ENCODE data around the gene DLG2.

Gene DLG2

DNA sequence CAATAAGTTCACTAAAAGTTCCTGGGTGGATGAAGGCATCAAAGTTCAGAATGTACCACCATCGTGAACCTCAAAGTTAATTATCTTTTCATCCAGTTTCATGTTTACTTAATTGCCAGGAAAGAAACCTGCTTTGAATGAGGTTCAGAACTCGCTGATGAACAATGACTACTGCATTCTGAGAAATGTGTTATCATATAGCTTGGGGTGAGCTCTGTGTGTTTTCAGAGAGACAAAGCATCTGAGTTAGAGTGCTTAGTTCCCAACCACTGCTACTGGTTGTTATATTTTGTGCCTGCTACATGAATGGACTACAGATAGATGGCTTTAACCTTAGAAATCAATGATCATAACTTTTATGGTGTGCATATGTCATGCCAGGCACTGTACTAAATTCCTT is 1131.0 kb downstream of the DLG2 start:
- H3K9me3 ChIP-seq (replicated peaks; ENCODE audit: insufficient read depth, low read length): no peaks in the 10 kb centered on the region
- H3F3A ChIP-seq (ENCODE audit: insufficient read depth, low read length): no peaks in the 10 kb centered on the region
- no peak for TF ChIP-seq EZH2 (optimal IDR thresholded peaks at IDR 0.05; ENCODE audit: low read depth, low read length)
- TF ChIP-seq EZH2phosphoT487 (IDR thresholded peaks at IDR 0.05; ENCODE audit: low read length): no peak
- no peak for TF ChIP-seq CTCF (IDR thresholded peaks at IDR 0.05; ENCODE audit: low read length)
- no peak overlapping the region for H3K9ac ChIP-seq (ENCODE audit: low read length)
- no peaks in the 10 kb centered on the region for H3K9me2 ChIP-seq (replicated peaks; ENCODE audit: insufficient read depth, low read length)
- H2AFZ ChIP-seq (ENCODE audit: low read length): no peak overlapping the region
- H3K4me2 ChIP-seq (ENCODE audit: low read depth, low read length): no peak overlapping the region
- H3K36me3 ChIP-seq (replicated peaks; ENCODE audit: insufficient read depth, low read length): no peaks in the 10 kb centered on the region
- H3K79me2 ChIP-seq (ENCODE audit: low read length): no peaks in the 10 kb centered on the region
- H3K27me3 ChIP-seq (replicated peaks; ENCODE audit: insufficient read depth, low read length): no peaks in the 10 kb centered on the region
- DNase-seq: no peak
- no peaks in the 10 kb centered on the region for H3K4me1 ChIP-seq (ENCODE audit: low read length)
- H3K27ac ChIP-seq (ENCODE audit: low read length): no peak overlapping the region
- H3K4me3 ChIP-seq (ENCODE audit: low read length): no peak overlapping the region
- H4K20me1 ChIP-seq (ENCODE audit: insufficient read depth, low read length): no peaks in the 10 kb centered on the region

DNA sequence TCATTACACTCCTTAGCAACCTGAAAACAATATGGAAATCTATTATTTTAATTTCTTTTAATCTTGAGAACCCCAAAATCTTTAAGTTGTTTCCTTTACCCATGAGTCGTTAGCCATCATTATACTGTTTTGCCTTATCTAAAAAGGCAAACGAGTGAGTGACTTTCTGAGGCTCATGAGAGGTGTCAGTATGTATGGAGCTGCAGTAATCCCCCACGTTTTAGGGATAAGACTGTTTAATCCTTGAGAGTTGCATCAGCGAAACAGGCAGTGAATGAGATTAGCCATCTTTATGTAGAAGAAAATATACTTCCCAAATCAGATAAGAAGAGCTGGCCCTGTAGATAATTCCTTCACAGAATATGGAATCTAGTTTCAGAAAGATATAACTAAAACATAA is 1147.0 kb downstream of the DLG2 start:
- Histone ChIP-seq H3K27ac (ENCODE audit: low read length) (no peak overlapping the region), H4K20me1 (ENCODE audit: insufficient read depth, low read length) (no peaks in the 10 kb centered on the region), H3K4me2 (ENCODE audit: low read depth, low read length) (no peak overlapping the region), H2AFZ (ENCODE audit: low read length) (no peak overlapping the region), H3K9me3 (replicated peaks; ENCODE audit: insufficient read depth, low read length) (no peaks in the 10 kb centered on the region), H3F3A (ENCODE audit: insufficient read depth, low read length) (no peaks in the 10 kb centered on the region), H3K4me1 (ENCODE audit: low read length) (0 out of 2 replicates have a peak, but pooled peaks cover 4% of the 10 kb centered on the region), H3K27me3 (replicated peaks; ENCODE audit: insufficient read depth, low read length) (no peaks in the 10 kb centered on the region), H3K4me3 (ENCODE audit: low read length) (no peak overlapping the region), H3K36me3 (replicated peaks; ENCODE audit: insufficient read depth, low read length) (no peaks in the 10 kb centered on the region), H3K79me2 (ENCODE audit: low read length) (no peaks in the 10 kb centered on the region), H3K9ac (ENCODE audit: low read length) (no peak overlapping the region), H3K9me2 (replicated peaks; ENCODE audit: insufficient read depth, low read length) (no peaks in the 10 kb centered on the region)
- TF ChIP-seq EZH2phosphoT487 (IDR thresholded peaks at IDR 0.05; ENCODE audit: low read length) (no peak), EZH2 (optimal IDR thresholded peaks at IDR 0.05; ENCODE audit: low read depth, low read length) (no peak), CTCF (IDR thresholded peaks at IDR 0.05; ENCODE audit: low read length) (no peak)
- no peak for DNase-seq

GRCh38 chr11:84476581-84476980 is 1150.6 kb downstream of the DLG2 start:
- no peaks in the 10 kb centered on the region for H3K79me2 ChIP-seq (ENCODE audit: low read length)
- DNase-seq: no peak
- no peak overlapping the region for H3K27ac ChIP-seq (ENCODE audit: low read length)
- no peak overlapping the region for H3K4me3 ChIP-seq (ENCODE audit: low read length)
- no peak overlapping the region for H2AFZ ChIP-seq (ENCODE audit: low read length)
- H3F3A ChIP-seq (ENCODE audit: insufficient read depth, low read length): no peaks in the 10 kb centered on the region
- H3K36me3 ChIP-seq (replicated peaks; ENCODE audit: insufficient read depth, low read length): no peaks in the 10 kb centered on the region
- no peak overlapping the region for H3K9ac ChIP-seq (ENCODE audit: low read length)
- TF ChIP-seq EZH2phosphoT487 (IDR thresholded peaks at IDR 0.05; ENCODE audit: low read length) (no peak), CTCF (IDR thresholded peaks at IDR 0.05; ENCODE audit: low read length) (no peak), EZH2 (optimal IDR thresholded peaks at IDR 0.05; ENCODE audit: low read depth, low read length) (no peak)
- H3K9me3 ChIP-seq (replicated peaks; ENCODE audit: insufficient read depth, low read length): no peaks in the 10 kb centered on the region
- H3K4me1 ChIP-seq (ENCODE audit: low read length): no peaks in the 10 kb centered on the region
- no peaks in the 10 kb centered on the region; the same call in 1 of the 2 replicates for H3K9me2 ChIP-seq (replicated peaks; ENCODE audit: insufficient read depth, low read length)
- no peaks in the 10 kb centered on the region for H3K27me3 ChIP-seq (replicated peaks; ENCODE audit: insufficient read depth, low read length)
- no peaks in the 10 kb centered on the region for H4K20me1 ChIP-seq (ENCODE audit: insufficient read depth, low read length)
- no peak overlapping the region for H3K4me2 ChIP-seq (ENCODE audit: low read depth, low read length)

Data from MM.1S (cell line).